Measurements from ENCODE around the gene PCYT2. TPM values are rescaled to one million over a fixed set of nuclear protein-coding genes. Genes with fewer than 3 reads are reported as not detected.

Gene PCYT2
- total and polyA plus RNA-seq, 10 of the 15 experiments (the other 5 are each of a cell fraction or from before 2014, with no cell fraction given) = 0.63 to 72.0 (median 45.0) TPM

- TF ChIP-seq PRDM15 (CRISPR knock-in tag; IDR thresholded peaks at IDR 0.05) (no peak), USF1 (IDR thresholded peaks at IDR 0.05; ENCODE audit: borderline replicate concordance, extremely low read length, insufficient read depth, low read depth, low read length) (no peak), SPI1 (IDR thresholded peaks at IDR 0.05; ENCODE audit: borderline replicate concordance, insufficient read depth, low read depth, low read length) (no peak), ZSCAN29 (IDR thresholded peaks at IDR 0.05) (peak; percentile 79), YBX1 (IDR thresholded peaks at IDR 0.05) (no peak), KAT2A (conservative IDR thresholded peaks at IDR 0.05; ENCODE audit: control insufficient read depth, low read depth, low read length) (no peak), NFYA (IDR thresholded peaks at IDR 0.05; ENCODE audit: borderline replicate concordance, low read depth, low read length) (no peak), CREM (IDR thresholded peaks at IDR 0.05; ENCODE audit: low read depth) (no peak), MLLT1 (IDR thresholded peaks at IDR 0.05) (no peak), SMAD1 (IDR thresholded peaks at IDR 0.05; ENCODE audit: low read depth, partially characterized antibody) (no peak), PAX5 (IDR thresholded peaks at IDR 0.05; ENCODE audit: borderline replicate concordance, low read depth, low read length) (no peak), SMAD5 (IDR thresholded peaks at IDR 0.05; ENCODE audit: low read depth) (no peak), TBL1XR1 (IDR thresholded peaks at IDR 0.05; ENCODE audit: low read depth, low read length) (no peak), E2F8 (IDR thresholded peaks at IDR 0.05; ENCODE audit: low read depth, partially characterized antibody) (no peak), NFYB (IDR thresholded peaks at IDR 0.05; ENCODE audit: insufficient read depth, low read depth, low read length) (no peak), RUNX3 (IDR thresholded peaks at IDR 0.05; ENCODE audit: low read length) (peak; percentile 15; the same call in 1 of the 2 replicates), BCL11A (IDR thresholded peaks at IDR 0.05; ENCODE audit: low read depth, low read length) (no peak)
Observed at GRCh38 chr17:81959362-81960129, 48.3 kb upstream of the PCYT2 start (continued).

All from GM12878 (cell line).